ENCODE data around the gene CPEB4. TPM values are rescaled to one million over a fixed set of nuclear protein-coding genes. Genes with fewer than 3 reads are reported as not detected.

The CPEB4 gene
- polyA plus RNA-seq, 1 experiment, result 21.3 TPM

- no peaks in the 10 kb centered on the region for H3K9me3 ChIP-seq (ENCODE audit: control insufficient read depth, insufficient read depth, low read length)
- no peak for TF ChIP-seq CTCF (IDR thresholded peaks at IDR 0.05; ENCODE audit: low read depth, low read length)
- no peak for DNase-seq (ENCODE audit: low read depth, low spot score)
- POLR2A ChIA-PET, result no interaction called here
- H3K27me3 ChIP-seq (ENCODE audit: control insufficient read depth, insufficient read depth, low read length), result no peaks in the 10 kb centered on the region
- no peak overlapping the region for H3K27ac ChIP-seq (ENCODE audit: low read depth, low read length)
- no peak overlapping the region for H3K4me3 ChIP-seq (ENCODE audit: low read depth, low read length)
- CTCF ChIA-PET, result interaction anchor here (0.7 kb wide), 1 partner anchor 41 kb away, joined by 3 read pairs; no protein-coding TSS in a partner anchor
Measured at GRCh38 chr5:173884402-173885053, 3.6 kb upstream of the CPEB4 start.

GRCh38 chr5:173885054-173885443 lies 3.1 kb upstream of the CPEB4 start:
- H3K27me3 ChIP-seq (ENCODE audit: control insufficient read depth, insufficient read depth, low read length), result no peaks in the 10 kb centered on the region
- no peaks in the 10 kb centered on the region for H3K9me3 ChIP-seq (ENCODE audit: control insufficient read depth, insufficient read depth, low read length)
- no peak overlapping the region for H3K4me3 ChIP-seq (ENCODE audit: low read depth, low read length)
- no peak for TF ChIP-seq CTCF (IDR thresholded peaks at IDR 0.05; ENCODE audit: low read depth, low read length)
- DNase-seq (ENCODE audit: low read depth, low spot score), result no peak
- H3K27ac ChIP-seq (ENCODE audit: low read depth, low read length), result no peak overlapping the region
- ChIA-PET POLR2A (no interaction called here), CTCF (no interaction called here)

- CTCF ChIA-PET, result no interaction called here
- POLR2A ChIA-PET, result no interaction called here
- no peak for TF ChIP-seq CTCF (IDR thresholded peaks at IDR 0.05; ENCODE audit: low read depth, low read length)
- no peaks in the 10 kb centered on the region for H3K27me3 ChIP-seq (ENCODE audit: control insufficient read depth, insufficient read depth, low read length)
- no peak for DNase-seq (ENCODE audit: low read depth, low spot score)
- no peak overlapping the region for H3K27ac ChIP-seq (ENCODE audit: low read depth, low read length)
- H3K4me3 ChIP-seq (ENCODE audit: low read depth, low read length), result no peak overlapping the region
- no peaks in the 10 kb centered on the region for H3K9me3 ChIP-seq (ENCODE audit: control insufficient read depth, insufficient read depth, low read length)
Measured at GRCh38 chr5:173885475-173886010, 2.6 kb upstream of the CPEB4 start.

GRCh38 chr5:173886150-173886549 lies 2.0 kb upstream of the CPEB4 start:
- CTCF ChIA-PET, result no interaction called here
- no peak for TF ChIP-seq CTCF (IDR thresholded peaks at IDR 0.05; ENCODE audit: low read depth, low read length)
- Histone ChIP-seq H3K27ac (ENCODE audit: low read depth, low read length) (no peak overlapping the region), H3K9me3 (ENCODE audit: control insufficient read depth, insufficient read depth, low read length) (no peaks in the 10 kb centered on the region), H3K4me3 (ENCODE audit: low read depth, low read length) (no peak overlapping the region), H3K27me3 (ENCODE audit: control insufficient read depth, insufficient read depth, low read length) (no peaks in the 10 kb centered on the region)
- DNase-seq (ENCODE audit: low read depth, low spot score), result no peak
- POLR2A ChIA-PET, result no interaction called here

- no peak for TF ChIP-seq CTCF (IDR thresholded peaks at IDR 0.05; ENCODE audit: low read depth, low read length)
- POLR2A ChIA-PET, result interaction anchor here (0.8 to 1.7 kb wide), 13 partner anchors 7 to 273 kb away, joined by 3 to 11 read pairs (median 5); no protein-coding TSS in a partner anchor
- CTCF ChIA-PET, result interaction anchor here (2.6 kb wide), 1 partner anchor 273 kb away, joined by 10 read pairs; no protein-coding TSS in a partner anchor
- Histone ChIP-seq H3K9me3 (ENCODE audit: control insufficient read depth, insufficient read depth, low read length) (no peaks in the 10 kb centered on the region), H3K27ac (ENCODE audit: low read depth, low read length) (no peak overlapping the region), H3K4me3 (ENCODE audit: low read depth, low read length) (peak overlapping the region; percentile 78), H3K27me3 (ENCODE audit: control insufficient read depth, insufficient read depth, low read length) (no peaks in the 10 kb centered on the region)
- no peak for DNase-seq (ENCODE audit: low read depth, low spot score)
Measured at GRCh38 chr5:173888473-173889131, 453 bp downstream of the CPEB4 start.
